HUES64 (cell line): Measurements from ENCODE around the gene EIF4E1B.
A peak's percentile ranks its signal among the peaks of the same experiment; 100 is the strongest.

Experiments
- H3K27ac ChIP-seq: 2 replicates; pipeline ENCODE4 v1.7.0; 2013; ENCODE audit warnings: low read depth, low read length, inconsistent platforms
- H3K27me3 ChIP-seq: 2 replicates; pipeline ENCODE4 v1.6.1; 2013; ENCODE audit warnings: mild to moderate bottlenecking, low read length; ENCODE audit not compliant: insufficient read depth
- H3K36me3 ChIP-seq: 2 replicates; pipeline ENCODE4 v1.6.1; 2013; ENCODE audit warnings: mild to moderate bottlenecking, low read length; ENCODE audit not compliant: insufficient read depth
- H3K4me1 ChIP-seq: 2 replicates; pipeline ENCODE4 v1.6.1; 2013; ENCODE audit warnings: mild to moderate bottlenecking, low read length, moderate library complexity; ENCODE audit not compliant: insufficient read depth
- H3K4me3 ChIP-seq: 2 replicates; pipeline ENCODE4 v1.5.1; 2013; ENCODE audit warnings: mild to moderate bottlenecking, low read length, moderate library complexity
- H3K9ac ChIP-seq: 2 replicates; pipeline ENCODE4 v1.6.1; 2013; ENCODE audit warnings: mild to moderate bottlenecking, low read depth, low read length
- H3K9me3 ChIP-seq: 2 replicates; pipeline ENCODE4 v1.6.1; 2013; ENCODE audit warnings: low read depth, low read length; ENCODE audit not compliant: insufficient read depth
- WGBS: fragments of 150-250, 120-280 bp; methylation state at CpG from one replicate; pipeline ENCODE4 v1.1.7; 2013; ENCODE audit warnings: missing lambda C conversion rate; 5-methylcytosine and 5-hydroxymethylcytosine counted together

EIF4E1B gene

GRCh38 chr5:176670449-176670848 lies 40.0 kb downstream of the EIF4E1B start:
- H3K27ac ChIP-seq, result no peak overlapping the region
- no peaks in the 10 kb centered on the region for H3K27me3 ChIP-seq
- H3K36me3 ChIP-seq, result no peaks in the 10 kb centered on the region
- peaks cover 5% of the 10 kb centered on the region for H3K4me1 ChIP-seq
- 94% methylated on average over 8 of the region's 8 CpGs for WGBS
- H3K9me3 ChIP-seq, result no peaks in the 10 kb centered on the region
- H3K4me3 ChIP-seq, result no peak overlapping the region
- no peak overlapping the region for H3K9ac ChIP-seq

GRCh38 chr5:176671399-176671798 lies 40.9 kb downstream of the EIF4E1B start:
- WGBS, result 90% methylated on average over 4 of the region's 4 CpGs
- Histone ChIP-seq H3K9me3 (no peaks in the 10 kb centered on the region), H3K27ac (no peak overlapping the region), H3K27me3 (no peaks in the 10 kb centered on the region), H3K36me3 (no peaks in the 10 kb centered on the region), H3K4me3 (no peak overlapping the region), H3K9ac (no peak overlapping the region), H3K4me1 (peaks cover 5% of the 10 kb centered on the region)

GRCh38 chr5:176671890-176672747 lies 41.6 kb downstream of the EIF4E1B start:
- H3K27me3 ChIP-seq, result no peaks in the 10 kb centered on the region
- peak overlapping the region; percentile 28; the same call in 1 of the 2 replicates for H3K27ac ChIP-seq
- H3K9me3 ChIP-seq, result no peaks in the 10 kb centered on the region
- H3K9ac ChIP-seq, result no peak overlapping the region
- H3K4me3 ChIP-seq, result no peak overlapping the region; the same call in 1 of the 2 replicates
- WGBS, result 52% methylated on average over 17 of the region's 18 CpGs
- no peaks in the 10 kb centered on the region for H3K36me3 ChIP-seq
- H3K4me1 ChIP-seq, result peaks cover 5% of the 10 kb centered on the region

GRCh38 chr5:176673651-176674583 lies 43.4 kb downstream of the EIF4E1B start:
- no peaks in the 10 kb centered on the region for H3K9me3 ChIP-seq
- no peak overlapping the region for H3K4me3 ChIP-seq
- no peak overlapping the region for H3K27ac ChIP-seq
- no peaks in the 10 kb centered on the region for H3K36me3 ChIP-seq
- H3K27me3 ChIP-seq, result no peaks in the 10 kb centered on the region
- WGBS, result 93% methylated on average over 17 of the region's 18 CpGs
- peaks cover 5% of the 10 kb centered on the region for H3K4me1 ChIP-seq
- H3K9ac ChIP-seq, result no peak overlapping the region

- Histone ChIP-seq H3K9me3 (no peaks in the 10 kb centered on the region), H3K27ac (no peak overlapping the region), H3K9ac (no peak overlapping the region), H3K27me3 (peaks cover 2% of the 10 kb centered on the region; the same call in 1 of the 2 replicates), H3K4me3 (no peak overlapping the region), H3K36me3 (no peaks in the 10 kb centered on the region), H3K4me1 (peaks cover 5% of the 10 kb centered on the region)
- 88% methylated on average over 17 of the region's 17 CpGs for WGBS
These were observed 44.3 kb downstream of the EIF4E1B start for GRCh38 chr5:176674799-176675198.

- Histone ChIP-seq H3K9ac (no peak overlapping the region), H3K4me1 (peaks cover 5% of the 10 kb centered on the region), H3K27me3 (peaks cover 2% of the 10 kb centered on the region; the same call in 1 of the 2 replicates), H3K4me3 (no peak overlapping the region), H3K9me3 (no peaks in the 10 kb centered on the region), H3K36me3 (no peaks in the 10 kb centered on the region), H3K27ac (no peak overlapping the region)
- WGBS, result 77% methylated on average over 18 of the region's 19 CpGs
These were observed 45.3 kb downstream of the EIF4E1B start for GRCh38 chr5:176675676-176676360.

GRCh38 chr5:176676361-176676824 lies 45.9 kb downstream of the EIF4E1B start:
- WGBS, result 71% methylated on average over 10 of the region's 10 CpGs

GRCh38 chr5:176677209-176677939 lies 46.9 kb downstream of the EIF4E1B start:
- Histone ChIP-seq H3K4me1 (peaks cover 3% of the 10 kb centered on the region), H3K9ac (no peak overlapping the region), H3K4me3 (no peak overlapping the region), H3K9me3 (no peaks in the 10 kb centered on the region), H3K36me3 (no peaks in the 10 kb centered on the region), H3K27ac (no peak overlapping the region), H3K27me3 (peaks cover 2% of the 10 kb centered on the region; the same call in 1 of the 2 replicates)
- WGBS, result 93% methylated on average over 12 of the region's 12 CpGs

More at GRCh38 chr5:176676361-176676824, 45.9 kb downstream of the EIF4E1B start:
- no peak overlapping the region for H3K27ac ChIP-seq
- no peaks in the 10 kb centered on the region for H3K9me3 ChIP-seq
- peaks cover 5% of the 10 kb centered on the region for H3K4me1 ChIP-seq
- H3K27me3 ChIP-seq, result peaks cover 2% of the 10 kb centered on the region; the same call in 1 of the 2 replicates
- H3K36me3 ChIP-seq, result no peaks in the 10 kb centered on the region
- H3K4me3 ChIP-seq, result no peak overlapping the region
- no peak overlapping the region for H3K9ac ChIP-seq

DNA sequence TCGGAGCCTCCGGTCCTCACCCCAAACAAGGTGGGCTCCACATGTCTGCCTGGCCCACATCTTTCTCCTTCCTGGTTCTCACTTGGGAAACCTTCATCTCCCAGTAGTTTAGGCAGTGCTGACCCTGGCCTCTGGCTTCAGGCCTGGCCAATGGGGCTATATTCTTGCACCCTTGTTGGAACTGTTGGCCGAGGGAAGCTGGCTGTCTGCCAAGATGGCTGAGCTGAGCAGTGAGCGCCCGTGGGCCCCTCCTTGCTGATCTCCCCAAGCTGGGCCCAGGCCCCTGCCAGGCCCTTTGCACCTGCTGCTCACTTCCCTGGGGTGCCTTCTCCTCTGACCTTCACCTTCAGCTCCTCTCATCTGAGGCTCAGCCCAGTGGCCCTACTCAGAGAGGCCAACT lies 48.1 kb downstream of the EIF4E1B start:
- Histone ChIP-seq H3K4me3 (no peak overlapping the region), H3K27ac (no peak overlapping the region), H3K4me1 (no peaks in the 10 kb centered on the region), H3K9ac (no peak overlapping the region), H3K27me3 (peaks cover 2% of the 10 kb centered on the region; the same call in 1 of the 2 replicates), H3K36me3 (no peaks in the 10 kb centered on the region), H3K9me3 (no peaks in the 10 kb centered on the region)
- WGBS, result 93% methylated on average over 5 of the region's 5 CpGs
